MM.1S (cell line): ENCODE data around the gene OAS3.

Experiments
- CTCF ChIP-seq: fragments of 300-600 bp; sonication (generic); IDR thresholded peaks from 2 replicates; pipeline ENCODE4 v1.5.1; 2016; ENCODE audit warnings: antibody characterized with exemption, low read length, mixed read lengths
- EZH2 ChIP-seq: fragments of 300-600 bp; sonication (generic); optimal IDR thresholded peaks from 2 replicates; pipeline ENCODE3; 2017; ENCODE audit warnings: low read depth, mild to moderate bottlenecking, antibody characterized with exemption, low read length, mixed read lengths
- EZH2phosphoT487 ChIP-seq: fragments of 300-600 bp; sonication (generic); IDR thresholded peaks from 2 replicates; pipeline ENCODE4 v1.6.1; 2018; ENCODE audit warnings: antibody characterized with exemption, low read length

DNA sequence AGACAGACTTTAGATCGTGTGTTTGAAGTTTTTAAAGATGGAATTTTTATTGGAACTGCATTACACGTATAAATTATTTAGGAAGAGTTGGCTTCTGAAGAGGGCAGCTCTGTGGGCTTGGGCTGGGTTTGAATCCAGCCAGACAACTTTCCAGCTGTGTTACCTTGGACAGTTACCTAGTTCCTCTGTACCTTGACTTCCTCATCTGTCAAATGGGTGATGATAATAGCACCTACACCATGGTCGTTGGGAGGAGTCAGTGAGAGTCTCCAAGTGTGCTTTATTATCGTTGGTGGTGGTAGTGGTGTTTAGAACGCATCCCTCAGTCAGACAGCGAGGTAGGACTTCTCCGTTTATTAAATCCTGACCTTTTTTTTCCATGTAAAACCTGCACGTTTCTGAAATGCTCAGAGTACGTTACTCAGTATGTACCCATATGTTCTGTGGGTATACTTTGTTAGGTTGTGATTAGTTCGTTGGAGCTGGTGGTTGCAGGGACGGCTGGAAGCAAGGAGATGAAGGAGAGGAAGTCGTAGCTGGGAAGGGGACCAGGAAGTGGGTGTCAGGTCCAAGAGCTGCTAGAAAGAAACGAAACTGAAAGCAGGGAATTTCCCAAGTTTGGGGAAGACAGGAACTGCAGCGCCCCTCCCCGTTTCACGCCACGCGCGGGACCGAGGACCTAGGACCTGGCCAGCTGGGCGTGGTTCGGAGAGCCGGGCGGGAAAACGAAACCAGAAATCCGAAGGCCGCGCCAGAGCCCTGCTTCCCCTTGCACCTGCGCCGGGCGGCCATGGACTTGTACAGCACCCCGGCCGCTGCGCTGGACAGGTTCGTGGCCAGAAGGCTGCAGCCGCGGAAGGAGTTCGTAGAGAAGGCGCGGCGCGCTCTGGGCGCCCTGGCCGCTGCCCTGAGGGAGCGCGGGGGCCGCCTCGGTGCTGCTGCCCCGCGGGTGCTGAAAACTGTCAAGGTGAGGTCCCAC is at the start of gene OAS3:
- TF ChIP-seq CTCF = no peak
- TF ChIP-seq EZH2 = no peak
- no peak for TF ChIP-seq EZH2phosphoT487
